Muscle layer of colon (tissue), 2 donors: ENCODE measurements around the gene XYLT1.
"Not testable (repeated sequence)": the region's sequence is repeated elsewhere in the genome, so short reads cannot be mapped to it uniquely, and the experiment has no call there.

Experiments used
- H3K27ac ChIP-seq: one replicate; pipeline ENCODE4 v1.7.0; 2013; ENCODE audit warnings: low read depth, mild to moderate bottlenecking, low read length, moderate library complexity
- H3K27me3 ChIP-seq, 2 donors: one replicate each; pipeline ENCODE4 v1.7.0; 2013; ENCODE audit warnings: low read length in 2 of 2, mild to moderate bottlenecking in 2 of 2; ENCODE audit not compliant: insufficient read depth in 2 of 2, control insufficient read depth in 1 of 2
- H3K36me3 ChIP-seq: one replicate; pipeline ENCODE4 v1.7.0; 2013; ENCODE audit warnings: mild to moderate bottlenecking, low read length; ENCODE audit not compliant: insufficient read depth
- H3K4me1 ChIP-seq: one replicate; pipeline ENCODE4 v1.7.0; 2013; ENCODE audit warnings: mild to moderate bottlenecking, low read length; ENCODE audit not compliant: insufficient read depth
- H3K4me3 ChIP-seq, 2 donors: one replicate each; pipeline ENCODE4 v1.7.0; 2013; ENCODE audit warnings: low read length in 2 of 2, low read depth in 1 of 2, mild to moderate bottlenecking in 1 of 2, moderate library complexity in 1 of 2
- H3K9ac ChIP-seq: one replicate; pipeline ENCODE4 v1.7.0; 2013; ENCODE audit warnings: low read length
- H3K9me3 ChIP-seq: one replicate; pipeline ENCODE4 v1.7.0; 2013; ENCODE audit warnings: mild to moderate bottlenecking, low read length
- donor health status: abdominal sarcoma.
- donor health status: Adenocarcinoma of cecum.

Gene XYLT1

GRCh38 chr16:17417740-17418139 is 53.0 kb downstream of the XYLT1 start:
- Histone ChIP-seq H3K4me1 (peaks cover 25% of the 10 kb centered on the region), H3K4me3 (no peak overlapping the region), H3K36me3 (no peaks in the 10 kb centered on the region), H3K27ac (no peak overlapping the region), H3K9me3 (no peaks in the 10 kb centered on the region), H3K9ac (no peak overlapping the region), H3K27me3 (no peaks in the 10 kb centered on the region)

GRCh38 chr16:17416461-17417311 is 54.1 kb downstream of the XYLT1 start:
- Histone ChIP-seq H3K36me3 (no peaks in the 10 kb centered on the region), H3K4me3 (peak overlapping the region in 1 of 2 donors; percentile 15), H3K4me1 (peaks cover 32% of the 10 kb centered on the region), H3K27ac (peak overlapping the region; percentile 2), H3K27me3 (no peaks in the 10 kb centered on the region), H3K9ac (no peak overlapping the region), H3K9me3 (no peaks in the 10 kb centered on the region)

DNA sequence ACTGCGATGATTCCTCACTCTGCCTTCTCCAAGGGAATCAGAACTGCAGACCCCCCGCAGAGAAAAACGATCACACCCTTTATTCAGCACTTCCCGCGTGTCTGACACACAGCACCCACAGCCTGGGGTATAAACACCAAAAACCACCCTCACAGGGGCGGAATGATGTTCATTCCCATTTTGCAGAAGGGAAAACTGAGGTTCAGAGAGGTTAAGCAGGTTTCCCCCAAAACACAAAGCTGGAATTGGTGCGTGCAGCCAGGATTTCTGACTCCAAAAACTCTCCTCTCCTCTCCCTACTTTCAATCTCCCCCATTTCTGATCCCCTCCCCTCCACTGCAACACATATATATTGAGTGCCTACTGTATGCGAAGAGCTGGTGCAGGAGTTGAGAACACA is 55.8 kb downstream of the XYLT1 start:
- no peaks in the 10 kb centered on the region for H3K27me3 ChIP-seq
- H3K4me1 ChIP-seq: peaks cover 32% of the 10 kb centered on the region
- no peaks in the 10 kb centered on the region for H3K36me3 ChIP-seq
- no peak overlapping the region for H3K27ac ChIP-seq
- no peak overlapping the region for H3K4me3 ChIP-seq
- no peak overlapping the region for H3K9ac ChIP-seq
- no peaks in the 10 kb centered on the region for H3K9me3 ChIP-seq

GRCh38 chr16:17414421-17414820 is 56.3 kb downstream of the XYLT1 start:
- Histone ChIP-seq H3K9ac (no peak overlapping the region), H3K4me1 (peaks cover 32% of the 10 kb centered on the region), H3K27ac (no peak overlapping the region), H3K27me3 (no peaks in the 10 kb centered on the region), H3K9me3 (no peaks in the 10 kb centered on the region), H3K36me3 (no peaks in the 10 kb centered on the region), H3K4me3 (no peak overlapping the region)

DNA sequence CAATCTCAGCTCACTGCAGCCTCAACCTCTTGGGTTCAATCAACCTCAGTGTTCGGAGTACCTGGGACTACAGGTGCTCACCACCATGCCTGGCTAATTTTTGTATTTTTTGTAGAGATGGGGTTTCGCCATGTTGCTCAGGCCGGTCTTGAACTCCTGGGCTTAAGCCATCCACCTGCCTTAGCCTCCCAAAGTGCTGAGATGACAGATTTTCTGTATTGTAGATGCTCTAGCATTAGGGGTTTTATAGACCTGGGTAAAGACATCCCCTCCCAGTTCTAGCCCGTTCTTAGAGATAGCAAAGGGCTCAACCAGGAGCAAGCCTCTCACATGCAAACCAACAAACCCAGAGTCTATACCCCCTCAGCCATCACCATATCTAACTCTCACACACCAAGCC is 57.3 kb downstream of the XYLT1 start:
- peaks cover 37% of the 10 kb centered on the region for H3K4me1 ChIP-seq
- no peaks in the 10 kb centered on the region for H3K9me3 ChIP-seq
- H3K27ac ChIP-seq: no peak overlapping the region
- H3K36me3 ChIP-seq: no peaks in the 10 kb centered on the region
- H3K27me3 ChIP-seq: no peaks in the 10 kb centered on the region
- no peak overlapping the region for H3K4me3 ChIP-seq
- H3K9ac ChIP-seq: no peak overlapping the region

DNA sequence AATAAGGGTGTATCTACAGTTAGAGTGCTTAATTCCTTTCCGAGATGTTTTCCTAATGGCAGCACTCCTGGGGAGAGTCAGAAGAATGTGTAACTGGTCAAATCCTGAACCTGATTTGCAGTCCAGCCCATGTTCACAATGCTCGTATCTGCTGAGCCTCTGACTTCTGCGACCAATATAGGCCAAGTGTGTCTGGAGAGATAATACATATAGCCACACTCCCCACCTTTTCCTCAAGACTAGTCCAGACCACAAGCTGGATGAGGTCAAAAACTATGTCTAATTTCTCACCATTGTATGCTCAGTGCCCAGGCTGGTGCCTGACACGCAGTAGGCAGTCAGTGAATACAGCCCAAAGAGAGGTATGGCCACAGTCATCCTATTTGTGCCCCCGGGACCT is 58.0 kb downstream of the XYLT1 start:
- Histone ChIP-seq H3K4me3 (no peak overlapping the region), H3K9me3 (no peaks in the 10 kb centered on the region), H3K27ac (no peak overlapping the region), H3K36me3 (no peaks in the 10 kb centered on the region), H3K4me1 (peaks cover 40% of the 10 kb centered on the region), H3K9ac (no peak overlapping the region), H3K27me3 (no peaks in the 10 kb centered on the region)

- Histone ChIP-seq H3K4me3 (no peak overlapping the region), H3K9me3 (no peaks in the 10 kb centered on the region)
Observed at GRCh38 chr16:17412221-17412620, 58.5 kb downstream of the XYLT1 start.

DNA sequence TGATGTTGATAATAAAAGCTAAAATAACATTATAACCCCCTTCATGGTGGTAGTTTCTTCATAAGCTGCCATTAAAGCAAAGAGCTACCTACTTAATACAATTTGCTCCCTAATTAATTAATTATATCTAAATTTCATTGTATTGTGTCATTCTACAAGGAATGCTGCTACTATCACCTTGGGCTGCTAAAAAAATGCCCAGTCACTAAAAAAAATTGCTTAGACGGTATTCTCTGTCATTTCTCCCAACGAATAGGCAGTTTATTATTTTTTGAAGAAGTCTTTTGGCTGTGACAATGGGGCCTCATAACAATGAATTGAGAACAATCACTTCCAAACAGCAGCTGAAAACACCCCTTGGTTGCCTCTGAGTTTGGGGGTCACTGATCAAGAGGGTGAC is 59.5 kb downstream of the XYLT1 start:
- H3K9me3 ChIP-seq: no peaks in the 10 kb centered on the region
- peaks cover 35% of the 10 kb centered on the region for H3K4me1 ChIP-seq
- no peak overlapping the region for H3K27ac ChIP-seq
- H3K4me3 ChIP-seq: no peak overlapping the region
- no peak overlapping the region for H3K9ac ChIP-seq
- no peaks in the 10 kb centered on the region for H3K27me3 ChIP-seq
- H3K36me3 ChIP-seq: no peaks in the 10 kb centered on the region

More at GRCh38 chr16:17412221-17412620, 58.5 kb downstream of the XYLT1 start:
- Histone ChIP-seq H3K9ac (no peak overlapping the region), H3K36me3 (no peaks in the 10 kb centered on the region), H3K27ac (no peak overlapping the region), H3K27me3 (no peaks in the 10 kb centered on the region), H3K4me1 (peaks cover 40% of the 10 kb centered on the region)

- H3K4me3 ChIP-seq, H3K9me3 ChIP-seq, H3K9ac ChIP-seq, H3K27me3 ChIP-seq, H3K27ac ChIP-seq, H3K36me3 ChIP-seq: not testable (repeated sequence)
- peaks cover 37% of the 10 kb centered on the region for H3K4me1 ChIP-seq
Observed at GRCh38 chr16:17410316-17410715, 60.4 kb downstream of the XYLT1 start.

DNA sequence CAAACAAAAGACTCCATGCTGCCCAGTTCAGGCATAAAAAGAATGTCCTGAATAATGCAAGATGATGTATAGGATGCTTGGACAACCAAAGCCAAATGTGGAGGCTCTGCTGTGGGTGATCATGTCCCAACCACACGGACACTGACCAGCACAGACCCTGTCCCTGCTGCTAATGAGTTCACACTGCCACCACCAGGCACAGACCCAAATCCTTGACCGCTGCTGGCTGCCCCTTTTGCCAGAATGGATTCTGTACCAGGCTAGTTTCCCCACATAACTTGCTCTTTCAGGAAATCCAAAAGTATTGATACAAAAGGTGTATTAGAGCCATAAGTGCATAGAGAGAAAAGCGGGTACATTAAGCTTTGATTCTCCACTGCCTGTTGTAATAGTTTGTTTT is 60.9 kb downstream of the XYLT1 start:
- Histone ChIP-seq H3K9me3 (no peaks in the 10 kb centered on the region), H3K4me1 (peaks cover 42% of the 10 kb centered on the region), H3K27me3 (no peaks in the 10 kb centered on the region), H3K4me3 (no peak overlapping the region), H3K36me3 (no peaks in the 10 kb centered on the region), H3K27ac (no peak overlapping the region), H3K9ac (no peak overlapping the region)

DNA sequence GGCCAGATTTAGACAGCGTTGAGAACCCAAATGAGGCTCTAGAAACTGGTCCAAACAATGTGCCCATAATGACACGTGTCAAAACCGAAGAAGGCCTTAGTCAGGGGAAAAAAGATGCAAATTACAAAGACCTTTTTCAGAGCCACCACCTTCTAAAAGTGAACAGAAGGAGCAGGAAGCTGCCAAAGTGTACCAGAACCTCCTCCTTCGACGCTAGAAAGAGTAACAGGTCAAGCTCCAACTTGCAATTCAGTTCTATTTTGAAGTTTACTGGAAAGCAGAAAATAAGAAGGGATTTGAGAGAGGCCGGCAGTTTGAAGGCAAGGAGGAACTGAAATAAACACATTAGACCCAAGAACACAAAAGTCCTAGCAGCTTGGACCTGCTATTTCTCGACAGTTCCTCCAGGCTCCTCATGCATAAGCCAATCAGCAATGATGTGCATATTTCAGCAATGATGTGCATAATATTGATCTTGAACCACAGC is 61.8 kb downstream of the XYLT1 start:
- Histone ChIP-seq H3K4me1 (peaks cover 50% of the 10 kb centered on the region), H3K27ac (no peak overlapping the region), H3K36me3 (no peaks in the 10 kb centered on the region), H3K9me3 (no peaks in the 10 kb centered on the region), H3K4me3 (no peak overlapping the region), H3K9ac (no peak overlapping the region), H3K27me3 (no peaks in the 10 kb centered on the region)

DNA sequence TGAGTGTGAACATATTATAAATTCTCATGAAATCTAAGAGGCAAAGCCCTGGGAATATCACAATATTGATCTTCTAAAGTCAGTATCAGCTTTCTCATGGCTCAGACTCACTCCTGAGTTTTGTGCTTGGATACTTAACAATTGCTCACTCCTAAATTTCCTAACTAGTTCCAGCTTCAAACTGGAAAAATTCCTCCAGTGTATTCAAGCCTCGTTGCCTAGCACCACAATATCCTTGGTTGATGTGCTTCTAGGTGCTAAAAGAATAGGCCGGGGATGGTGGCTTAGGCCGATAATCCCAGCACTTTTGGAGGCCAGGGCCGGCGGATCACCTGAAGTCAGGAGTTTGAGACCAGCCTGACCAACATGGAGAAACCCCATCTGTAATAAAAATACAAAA is 62.5 kb downstream of the XYLT1 start:
- H3K27me3 ChIP-seq: no peaks in the 10 kb centered on the region
- H3K4me3 ChIP-seq: no peak overlapping the region
- peaks cover 57% of the 10 kb centered on the region for H3K4me1 ChIP-seq
- no peak overlapping the region for H3K27ac ChIP-seq
- no peak overlapping the region for H3K9ac ChIP-seq
- H3K36me3 ChIP-seq: no peaks in the 10 kb centered on the region
- H3K9me3 ChIP-seq: no peaks in the 10 kb centered on the region
